Measurements from ENCODE around the gene TBC1D3I. TPM values are rescaled to one million over a fixed set of nuclear protein-coding genes. Genes with fewer than 3 reads are reported as not detected.
"Not testable (repeated sequence)": the region's sequence is repeated elsewhere in the genome, so short reads cannot be mapped to it uniquely, and the experiment has no call there.

Gene TBC1D3I
- total RNA-seq (2014; rRNA removed; shearing (Covaris generic)) (0.62 TPM in 1 of 2 replicates, not detected in the other), polyA plus RNA-seq (2016; fragmentation: Nextera tagmentation; extraction: Ambion mirVana) (0.11 TPM in 1 of 2 replicates, not detected in the other)
- long read RNA-seq: 0 reads

DNA sequence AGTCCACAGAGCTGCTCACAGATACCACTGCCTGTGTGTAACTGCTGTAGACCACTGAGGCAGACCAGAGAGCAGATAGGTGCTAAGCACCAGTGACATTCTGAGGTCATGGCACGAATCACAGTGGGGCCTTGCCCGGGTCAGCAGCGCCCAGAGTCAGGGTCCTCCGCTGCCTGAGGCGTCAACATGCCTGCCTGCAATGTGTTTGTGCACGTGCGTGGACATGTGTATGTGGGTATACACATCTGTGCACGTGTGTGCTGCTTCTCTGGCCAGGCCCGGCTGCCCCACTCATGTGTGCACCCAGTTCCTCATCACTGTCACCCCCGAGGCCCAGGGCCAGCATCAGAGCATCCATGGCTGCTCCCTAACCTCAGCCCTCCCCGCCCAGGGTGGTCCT, at the start of gene TBC1D3I:
TSS of gene TBC1D3I (minus strand) at position 101 of the 400 bp plus-strand sequence. CDS start 1,585 bp downstream, outside the sequence.
- not testable (repeated sequence) for H3K36me3 Mint-ChIP-seq (ENCODE audit: low read depth); H3K9me3 Mint-ChIP-seq; H3K27ac ChIP-seq (ENCODE audit: low read depth); ATAC-seq; H3K9me2 ChIP-seq (ENCODE audit: insufficient read depth); H3K27me3 ChIP-seq (ENCODE audit: insufficient read depth); H3K79me2 ChIP-seq (replicated peaks; ENCODE audit: insufficient read depth); DNase-seq (ENCODE audit: low spot score); H3F3A ChIP-seq (replicated peaks; ENCODE audit: low read depth); H3K27ac Mint-ChIP-seq; H2AFZ ChIP-seq; H3K4me2 ChIP-seq; H3K36me3 ChIP-seq (ENCODE audit: insufficient read depth); H3K4me3 Mint-ChIP-seq; H3K4me1 Mint-ChIP-seq; H3K4me1 ChIP-seq (ENCODE audit: insufficient read depth); H4K20me1 ChIP-seq (replicated peaks; ENCODE audit: insufficient read depth); H3K27me3 Mint-ChIP-seq (ENCODE audit: insufficient read depth, low read depth, poor library complexity); H3K4me3 ChIP-seq

DNA sequence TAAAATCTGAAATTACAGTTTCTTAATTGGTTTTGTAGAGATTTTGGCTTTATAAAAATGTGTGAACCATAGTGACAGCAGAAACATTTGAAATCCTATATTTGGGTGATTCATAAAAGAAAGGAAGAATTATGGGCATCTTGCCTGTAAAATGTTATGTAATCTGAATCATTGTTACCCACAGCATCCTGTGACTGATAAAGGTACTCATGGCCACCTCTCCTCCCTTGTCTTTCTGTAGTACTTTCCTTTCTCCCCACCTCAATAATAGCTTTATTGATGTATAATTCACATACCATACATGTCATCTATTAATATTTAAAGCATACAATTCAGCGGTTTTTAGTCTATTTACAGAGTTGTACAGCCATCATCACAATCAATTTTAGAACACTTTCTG, 30.8 kb upstream of the TBC1D3I start:
- not testable (repeated sequence) for H3K4me1 ChIP-seq (ENCODE audit: insufficient read depth); H3K4me2 ChIP-seq; H3K36me3 Mint-ChIP-seq (ENCODE audit: low read depth)

DNA sequence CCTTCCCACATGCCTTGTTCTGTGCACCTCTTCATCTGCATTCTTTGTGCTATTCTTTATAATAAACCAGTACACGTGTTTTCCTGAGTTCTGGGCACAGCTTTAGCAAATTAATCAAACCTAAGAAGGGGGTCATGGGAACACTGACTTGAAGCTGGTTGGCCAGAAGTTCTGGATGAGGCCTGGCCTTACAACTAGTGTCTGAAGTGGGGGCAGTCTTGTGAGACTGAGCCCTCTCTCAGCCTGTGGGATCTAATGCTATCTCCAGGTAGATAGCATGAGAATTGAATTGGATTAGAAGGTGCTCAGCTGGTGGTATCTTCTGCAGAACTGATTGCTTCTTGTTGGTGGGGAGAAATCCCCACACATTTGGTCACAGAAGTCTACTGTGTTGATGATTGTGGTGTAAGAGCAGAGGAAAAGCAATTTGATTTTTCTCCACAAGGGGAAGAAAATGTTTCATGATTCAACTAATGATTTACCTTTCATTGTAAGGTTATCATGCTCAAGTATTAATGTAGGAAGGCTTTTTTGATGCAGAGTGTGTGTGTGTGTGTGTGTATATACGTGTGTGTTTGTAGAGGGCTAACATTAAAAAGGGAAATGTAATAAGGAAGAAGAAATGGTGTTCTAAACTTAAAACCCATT, 25.7 kb upstream of the TBC1D3I start:
- H3K27ac ChIP-seq (ENCODE audit: low read depth); H4K20me1 ChIP-seq (replicated peaks; ENCODE audit: insufficient read depth); H3K4me2 ChIP-seq; H3F3A ChIP-seq (replicated peaks; ENCODE audit: low read depth); H3K27ac Mint-ChIP-seq; H3K9me2 ChIP-seq (ENCODE audit: insufficient read depth); H3K4me3 Mint-ChIP-seq; H3K27me3 Mint-ChIP-seq (ENCODE audit: insufficient read depth, low read depth, poor library complexity); H2AFZ ChIP-seq; H3K4me3 ChIP-seq; H3K27me3 ChIP-seq (ENCODE audit: insufficient read depth); H3K36me3 Mint-ChIP-seq (ENCODE audit: low read depth); H3K4me1 ChIP-seq (ENCODE audit: insufficient read depth); H3K79me2 ChIP-seq (replicated peaks; ENCODE audit: insufficient read depth); H3K4me1 Mint-ChIP-seq; ATAC-seq; H3K9me3 Mint-ChIP-seq; H3K36me3 ChIP-seq (ENCODE audit: insufficient read depth); DNase-seq (ENCODE audit: low spot score): not testable (repeated sequence)

More for the DNA sequence above, 30.8 kb upstream of the TBC1D3I start:
- H3K36me3 ChIP-seq (ENCODE audit: insufficient read depth); H3K27ac Mint-ChIP-seq; H3K27me3 Mint-ChIP-seq (ENCODE audit: insufficient read depth, low read depth, poor library complexity); H3K4me1 Mint-ChIP-seq; H2AFZ ChIP-seq; H3K27ac ChIP-seq (ENCODE audit: low read depth); H3K4me3 ChIP-seq; H3K4me3 Mint-ChIP-seq; ATAC-seq; H3K9me3 Mint-ChIP-seq; H4K20me1 ChIP-seq (replicated peaks; ENCODE audit: insufficient read depth); H3F3A ChIP-seq (replicated peaks; ENCODE audit: low read depth); DNase-seq (ENCODE audit: low spot score); H3K9me2 ChIP-seq (ENCODE audit: insufficient read depth); H3K79me2 ChIP-seq (replicated peaks; ENCODE audit: insufficient read depth); H3K27me3 ChIP-seq (ENCODE audit: insufficient read depth): not testable (repeated sequence)

DNA sequence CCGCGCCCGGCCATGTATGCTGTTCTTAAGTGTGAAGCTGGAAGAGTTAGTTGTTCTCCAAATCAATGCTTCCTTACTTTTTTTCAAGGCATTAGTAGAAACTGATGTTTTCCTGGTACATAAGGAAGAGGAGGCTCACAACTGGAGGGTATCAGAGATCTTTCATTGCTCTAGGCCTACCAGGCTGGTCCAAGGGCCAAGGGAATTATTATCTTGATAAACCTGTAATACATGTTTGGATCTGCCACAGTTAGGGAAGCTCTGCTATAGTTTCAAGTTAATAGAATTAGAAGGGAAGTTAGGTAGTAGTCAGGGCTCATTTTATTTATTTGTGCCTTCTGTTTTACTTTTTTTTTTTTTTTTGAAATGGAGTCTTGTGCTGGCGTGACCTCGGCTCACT, 19.8 kb upstream of the TBC1D3I start:
- H3K9me3 Mint-ChIP-seq; H4K20me1 ChIP-seq (replicated peaks; ENCODE audit: insufficient read depth); H3K27me3 ChIP-seq (ENCODE audit: insufficient read depth); H3K27ac ChIP-seq (ENCODE audit: low read depth); ATAC-seq; H3F3A ChIP-seq (replicated peaks; ENCODE audit: low read depth); H3K4me3 ChIP-seq; H3K36me3 Mint-ChIP-seq (ENCODE audit: low read depth); H3K27ac Mint-ChIP-seq; H3K4me2 ChIP-seq; H3K79me2 ChIP-seq (replicated peaks; ENCODE audit: insufficient read depth); H3K4me3 Mint-ChIP-seq; H3K4me1 Mint-ChIP-seq; H3K36me3 ChIP-seq (ENCODE audit: insufficient read depth); H3K4me1 ChIP-seq (ENCODE audit: insufficient read depth); H3K27me3 Mint-ChIP-seq (ENCODE audit: insufficient read depth, low read depth, poor library complexity); DNase-seq (ENCODE audit: low spot score); H3K9me2 ChIP-seq (ENCODE audit: insufficient read depth); H2AFZ ChIP-seq: not testable (repeated sequence)

DNA sequence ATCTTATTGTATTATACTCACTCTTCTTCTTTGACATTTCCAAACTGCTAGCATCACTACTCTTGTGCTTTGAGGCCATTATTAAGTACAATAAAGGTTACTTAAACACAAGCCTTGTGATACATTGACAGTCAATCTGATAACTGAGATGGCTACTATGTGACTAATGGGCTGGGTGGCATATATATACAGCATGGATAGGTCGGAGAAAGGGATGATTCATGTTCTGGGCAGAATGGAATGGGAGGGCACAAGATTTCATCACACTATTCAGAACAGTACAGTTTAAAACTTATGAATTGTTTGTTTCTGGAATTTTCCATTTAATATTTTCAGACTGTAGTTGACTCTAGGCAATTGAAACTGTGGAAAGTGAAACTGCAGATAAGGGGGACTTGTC, 18.9 kb upstream of the TBC1D3I start:
- not testable (repeated sequence) for H3F3A ChIP-seq (replicated peaks; ENCODE audit: low read depth); H3K79me2 ChIP-seq (replicated peaks; ENCODE audit: insufficient read depth); H3K4me1 ChIP-seq (ENCODE audit: insufficient read depth); H4K20me1 ChIP-seq (replicated peaks; ENCODE audit: insufficient read depth); H3K27ac ChIP-seq (ENCODE audit: low read depth); H3K27ac Mint-ChIP-seq; H3K4me1 Mint-ChIP-seq; H3K4me2 ChIP-seq; DNase-seq (ENCODE audit: low spot score); H3K4me3 ChIP-seq; ATAC-seq; H3K36me3 Mint-ChIP-seq (ENCODE audit: low read depth); H3K36me3 ChIP-seq (ENCODE audit: insufficient read depth); H2AFZ ChIP-seq; H3K9me3 Mint-ChIP-seq; H3K9me2 ChIP-seq (ENCODE audit: insufficient read depth); H3K4me3 Mint-ChIP-seq; H3K27me3 ChIP-seq (ENCODE audit: insufficient read depth); H3K27me3 Mint-ChIP-seq (ENCODE audit: insufficient read depth, low read depth, poor library complexity)

- not testable (repeated sequence) for H3K4me3 Mint-ChIP-seq
These were observed 22.3 kb downstream of the TBC1D3I start for GRCh38 chr17:36242046-36242445.

More at GRCh38 chr17:36242046-36242445, 22.3 kb downstream of the TBC1D3I start:
- H3K27ac ChIP-seq (ENCODE audit: low read depth); H3K4me1 ChIP-seq (ENCODE audit: insufficient read depth); DNase-seq (ENCODE audit: low spot score); H3K4me2 ChIP-seq; H3K4me3 ChIP-seq; H3K36me3 Mint-ChIP-seq (ENCODE audit: low read depth); H3F3A ChIP-seq (replicated peaks; ENCODE audit: low read depth); ATAC-seq; H3K27ac Mint-ChIP-seq; H3K36me3 ChIP-seq (ENCODE audit: insufficient read depth); H3K9me2 ChIP-seq (ENCODE audit: insufficient read depth); H3K27me3 Mint-ChIP-seq (ENCODE audit: insufficient read depth, low read depth, poor library complexity); H3K27me3 ChIP-seq (ENCODE audit: insufficient read depth); H3K79me2 ChIP-seq (replicated peaks; ENCODE audit: insufficient read depth); H3K4me1 Mint-ChIP-seq; H2AFZ ChIP-seq; H4K20me1 ChIP-seq (replicated peaks; ENCODE audit: insufficient read depth); H3K9me3 Mint-ChIP-seq: not testable (repeated sequence)
